CD4-positive, alpha-beta T cell (primary cell): Measurements from ENCODE around the gene SRSF2. TPM values are rescaled to one million over a fixed set of nuclear protein-coding genes. Genes with fewer than 3 reads are reported as not detected.

Experiments used
- ATAC-seq: fragments of 200-7000 bp; cut with Tn5 transposase; one replicate; pipeline ENCODE4 v1.10.0; 2022; ENCODE audit warnings: mild to moderate bottlenecking; ENCODE audit not compliant: poor library complexity
- CTCF ChIA-PET: fragments of 350-600 bp; sonication (Branson Sonifier 250); formaldehyde crosslinking; loops from one replicate; lab custom pipeline; 2021; ENCODE audit warnings: antibody characterized with exemption, inconsistent platforms; lab: Charles Lee
- POLR2A ChIA-PET: fragments of 350-600 bp; sonication (Branson Sonifier 250); formaldehyde crosslinking; loops from one replicate; lab custom pipeline; 2021; ENCODE audit warnings: antibody characterized with exemption, inconsistent platforms; lab: Charles Lee
- DNase-seq, 14 experiments: peaks; one replicate each; pipeline ENCODE4 v3.0.0-alpha.2; 2013 to 2020; ENCODE audit warnings: mixed read lengths in 2 of 14
- H3K27ac ChIP-seq, 2 donors: one replicate each; pipeline versions ENCODE4 v1.5.1 to v1.7.0; 2013; ENCODE audit warnings: low read length in 2 of 2, low read depth in 1 of 2, mild to moderate bottlenecking in 1 of 2
- H3K27me3 ChIP-seq, 2 experiments: 1 replicate in 1 of 2; 2 replicates in 1 of 2; pipeline versions ENCODE4 v1.6.1 to v1.7.0; 2013; ENCODE audit warnings: low read length in 2 of 2, control low read depth in 1 of 2, mild to moderate bottlenecking in 1 of 2, moderate library complexity in 1 of 2; ENCODE audit not compliant: insufficient read depth in 2 of 2, control insufficient read depth in 1 of 2
- H3K36me3 ChIP-seq: one replicate; pipeline ENCODE4 v1.6.1; 2013; ENCODE audit warnings: low read length, control low read depth; ENCODE audit not compliant: insufficient read depth
- H3K4me1 ChIP-seq: one replicate; pipeline ENCODE4 v1.6.1; 2013; ENCODE audit warnings: low read length, control low read depth; ENCODE audit not compliant: insufficient read depth
- H3K4me3 ChIP-seq: one replicate; pipeline ENCODE4 v1.5.1; 2013; ENCODE audit warnings: mild to moderate bottlenecking, low read length, moderate library complexity
- H3K9me3 ChIP-seq, 2 experiments: 1 replicate in 1 of 2; 2 replicates in 1 of 2; pipeline versions ENCODE4 v1.6.1 to v1.7.0; 2013; ENCODE audit warnings: low read length in 2 of 2, mild to moderate bottlenecking in 2 of 2, control low read depth in 1 of 2, moderate library complexity in 1 of 2; ENCODE audit not compliant: control insufficient read depth in 1 of 2, insufficient read depth in 1 of 2
- H3K27ac Mint-ChIP-seq: one replicate; pipeline ENCODE4 v1.8.0; 2020; ENCODE audit warnings: mixed read lengths
- H3K27me3 Mint-ChIP-seq: one replicate; pipeline ENCODE4 v1.8.0; 2021; ENCODE audit warnings: mixed read lengths
- H3K36me3 Mint-ChIP-seq: one replicate; pipeline ENCODE4 v1.8.0; 2021; ENCODE audit warnings: low read depth, mixed read lengths
- H3K4me1 Mint-ChIP-seq: one replicate; pipeline ENCODE4 v1.8.0; 2021; ENCODE audit warnings: low read depth, mixed read lengths
- H3K4me3 Mint-ChIP-seq: one replicate; pipeline ENCODE4 v1.8.0; 2020; ENCODE audit warnings: mild to moderate bottlenecking, mixed read lengths
- H3K9me3 Mint-ChIP-seq: one replicate; pipeline ENCODE4 v1.8.0; 2020; ENCODE audit warnings: mixed read lengths
- CTCF ChIP-seq: fragments of 200-600 bp; IDR thresholded peaks from one replicate; pipeline ENCODE4 v1.8.0; 2022; ENCODE audit warnings: antibody characterized with exemption, mild to moderate bottlenecking
- intact Hi-C, 2 experiments: fragments of 100-400 bp; cut with DNase I in 1 of 2; cut with micrococcal nuclease in 1 of 2; formaldehyde crosslinking; loops; one replicate each; pipeline versions ENCODE4 v1.15.1 to v1.9.0; 2023 to 2025; cut with DNase I, micrococcal nuclease
- total RNA-seq, 174 experiments: library from RNA in 2 of 174; stranded (reverse) in 2 of 174; gene quantifications; one replicate each; pipeline ENCODE4 v1.2.3 and lab custom pipeline; 2021 to 2026

SRSF2 gene
- total RNA-seq, 2 experiments from 2014 or later, result 448 to 460 TPM

- no peak for TF ChIP-seq CTCF
- Mint-ChIP-seq H3K9me3 (no peaks in the 10 kb centered on the region), H3K27me3 (no peaks in the 10 kb centered on the region), H3K4me1 (no peaks in the 10 kb centered on the region), H3K4me3 (no peak overlapping the region), H3K36me3 (no peaks in the 10 kb centered on the region), H3K27ac (no peak overlapping the region)
- intact Hi-C loops, result no loop called here
- Histone ChIP-seq H3K27ac (no peak overlapping the region), H3K4me3 (no peak overlapping the region), H3K9me3 (no peaks in the 10 kb centered on the region), H3K4me1 (peaks cover 1% of the 10 kb centered on the region), H3K27me3 (no peaks in the 10 kb centered on the region), H3K36me3 (no peaks in the 10 kb centered on the region)
- POLR2A ChIA-PET, result interaction anchor here (0.8 kb wide), 1 partner anchor 17 kb away, joined by 3 read pairs; no protein-coding TSS in a partner anchor
- no peak for DNase-seq
- no peak for ATAC-seq
- CTCF ChIA-PET, result no interaction called here
Observed at GRCh38 chr17:76688165-76688622, 48.9 kb downstream of the SRSF2 start.

- intact Hi-C loops, result no loop called here
- Mint-ChIP-seq H3K36me3 (no peaks in the 10 kb centered on the region), H3K4me3 (no peak overlapping the region), H3K27me3 (no peaks in the 10 kb centered on the region), H3K9me3 (no peaks in the 10 kb centered on the region), H3K27ac (no peak overlapping the region), H3K4me1 (no peaks in the 10 kb centered on the region)
- no peaks in the 10 kb centered on the region for H3K9me3 ChIP-seq
- no peak overlapping the region for H3K4me3 ChIP-seq
- POLR2A ChIA-PET, result no interaction called here
- H3K36me3 ChIP-seq, result no peaks in the 10 kb centered on the region
- TF ChIP-seq CTCF, result no peak
- H3K27me3 ChIP-seq, result no peaks in the 10 kb centered on the region
- no peak for ATAC-seq
- no peak overlapping the region for H3K27ac ChIP-seq
- no peak for DNase-seq
- CTCF ChIA-PET, result no interaction called here
- H3K4me1 ChIP-seq, result peaks cover 8% of the 10 kb centered on the region
Observed at GRCh38 chr17:76687298-76688164, 49.6 kb downstream of the SRSF2 start.

- Mint-ChIP-seq H3K27ac (no peak overlapping the region), H3K27me3 (no peaks in the 10 kb centered on the region), H3K4me3 (no peak overlapping the region), H3K9me3 (no peaks in the 10 kb centered on the region), H3K4me1 (peaks cover 5% of the 10 kb centered on the region), H3K36me3 (no peaks in the 10 kb centered on the region)
- CTCF ChIA-PET, result no interaction called here
- Histone ChIP-seq H3K27me3 (no peaks in the 10 kb centered on the region), H3K36me3 (no peaks in the 10 kb centered on the region), H3K27ac (no peak overlapping the region), H3K4me3 (no peak overlapping the region), H3K4me1 (peaks cover 16% of the 10 kb centered on the region), H3K9me3 (no peaks in the 10 kb centered on the region)
- no peak for ATAC-seq
- POLR2A ChIA-PET, result no interaction called here
- intact Hi-C loops, result no loop called here
- TF ChIP-seq CTCF, result no peak
- DNase-seq, result no peak
Observed at GRCh38 chr17:76686538-76687297, 50.4 kb downstream of the SRSF2 start.
